Endodermal cell (in vitro differentiated cells): ENCODE results near the gene DNAAF9. TPM values are rescaled to one million over a fixed set of nuclear protein-coding genes. Genes with fewer than 3 reads are reported as not detected.
A peak's percentile ranks its signal among the peaks of the same experiment; 100 is the strongest.

Experiments
- DNase-seq: peaks from one replicate; pipeline ENCODE4 v3.0.0-alpha.2; 2017
- H3K27ac ChIP-seq: 2 replicates; pipeline ENCODE4 v1.5.1; 2013; ENCODE audit warnings: mild to moderate bottlenecking, low read depth, low read length, moderate library complexity
- H3K27me3 ChIP-seq: 2 replicates; pipeline ENCODE4 v1.6.1; 2013; ENCODE audit warnings: mild to moderate bottlenecking, low read length, moderate library complexity; ENCODE audit not compliant: insufficient read depth, control insufficient read depth, poor library complexity, severe bottlenecking
- H3K36me3 ChIP-seq: 2 replicates; pipeline ENCODE4 v1.7.0; 2013; ENCODE audit warnings: mild to moderate bottlenecking, low read length, moderate library complexity; ENCODE audit not compliant: control insufficient read depth, insufficient read depth
- H3K4me1 ChIP-seq: one replicate; pipeline ENCODE4 v1.7.0; 2013; ENCODE audit warnings: low read length; ENCODE audit not compliant: control insufficient read depth, insufficient read depth
- H3K4me3 ChIP-seq: 2 replicates; pipeline ENCODE4 v1.5.1; 2013; ENCODE audit warnings: mild to moderate bottlenecking, low read length, moderate library complexity
- H3K9ac ChIP-seq: 2 replicates; pipeline ENCODE4 v1.6.1; 2013; ENCODE audit warnings: mild to moderate bottlenecking, low read length, moderate library complexity; ENCODE audit not compliant: poor library complexity, severe bottlenecking; ENCODE audit errors: extremely low read depth
- H3K9me3 ChIP-seq: 2 replicates; pipeline ENCODE4 v1.6.1; 2013; ENCODE audit warnings: mild to moderate bottlenecking, low read length, moderate library complexity; ENCODE audit not compliant: control insufficient read depth
- H3K27ac Mint-ChIP-seq: 2 replicates; pipeline ENCODE4 v1.8.0; 2020; ENCODE audit warnings: mixed read lengths
- H3K27me3 Mint-ChIP-seq: 2 replicates; pipeline ENCODE4 v1.8.0; 2021; ENCODE audit warnings: mild to moderate bottlenecking, mixed read lengths; ENCODE audit not compliant: insufficient read depth
- H3K36me3 Mint-ChIP-seq: 2 replicates; pipeline ENCODE4 v1.8.0; 2020; ENCODE audit warnings: low read depth, mixed read lengths
- H3K4me1 Mint-ChIP-seq: 2 replicates; pipeline ENCODE4 v1.8.0; 2020; ENCODE audit warnings: mixed read lengths
- H3K4me3 Mint-ChIP-seq: 2 replicates; pipeline ENCODE4 v1.8.0; 2020; ENCODE audit warnings: mild to moderate bottlenecking, moderate library complexity, mixed read lengths
- H3K9me3 Mint-ChIP-seq: 2 replicates; pipeline ENCODE4 v1.8.0; 2020; ENCODE audit warnings: mild to moderate bottlenecking, mixed read lengths
- CTCF ChIP-seq: fragments of 200-600 bp; sonication (generic); conservative IDR thresholded peaks from 2 replicates; pipeline ENCODE4 v1.5.0; 2021; ENCODE audit warnings: antibody characterized with exemption, mild to moderate bottlenecking
- WGBS, 2 experiments: methylation state at CpG; one replicate each; pipeline versions ENCODE4 v1.1.5 to v1.1.7; 2013; ENCODE audit warnings: missing lambda C conversion rate in 2 of 2, mixed read lengths in 1 of 2; ENCODE audit not compliant: insufficient coverage in 1 of 2, insufficient read length in 1 of 2; 5-methylcytosine and 5-hydroxymethylcytosine counted together
- total RNA-seq, 2 donors: library from RNA; stranded (reverse); fragmentation: NEBNext Ultra II Directional in 1 of 2; extraction: Animal tissue kit (Norgen Biotek cat#: 25700) in 1 of 2; gene quantifications; 2 replicates in 1 of 2; 3 replicates in 1 of 2; pipeline ENCODE4 v1.2.1, GENCODE V29; 2021

DNAAF9 gene
- total RNA-seq, 2 donors from 2014 or later, result 9.6 to 12.1 TPM

DNA sequence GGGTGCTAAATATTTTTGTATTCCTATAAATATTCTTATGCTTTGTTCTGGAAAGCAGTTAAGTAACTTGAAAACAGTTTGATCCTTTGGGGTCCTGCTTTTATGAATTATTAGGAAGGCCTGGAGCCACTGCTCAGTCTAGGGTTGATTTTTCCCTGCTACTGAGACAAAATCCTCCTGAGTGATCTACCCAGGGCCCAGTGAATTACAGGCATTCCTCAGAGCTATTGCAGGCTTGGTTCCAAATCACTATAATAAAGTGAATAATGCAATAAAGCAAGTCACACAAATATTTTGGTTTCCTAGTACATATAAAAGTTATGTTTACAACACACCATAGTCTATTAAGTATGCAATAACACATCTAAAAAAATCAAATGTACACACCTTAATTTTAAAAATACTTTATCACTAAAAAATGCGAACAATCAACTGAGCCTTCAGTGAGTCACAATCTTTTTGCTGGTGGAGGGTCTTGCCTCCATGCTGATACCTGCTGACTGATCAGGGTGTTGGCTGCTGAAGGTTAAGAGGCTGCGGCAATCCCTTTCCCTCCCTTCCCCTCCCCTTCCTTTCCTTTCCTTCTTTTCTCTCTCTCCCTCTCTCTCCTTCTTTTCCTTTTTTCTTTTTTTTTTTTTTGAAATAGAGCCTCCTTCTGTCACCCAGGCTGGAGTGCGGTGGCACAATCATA lies 43.0 kb downstream of the DNAAF9 start:
- H3K9me3 Mint-ChIP-seq, result no peaks in the 10 kb centered on the region
- no peak overlapping the region for H3K4me3 ChIP-seq
- no peak overlapping the region for H3K27ac ChIP-seq
- H3K9me3 ChIP-seq, result no peaks in the 10 kb centered on the region
- H3K4me3 Mint-ChIP-seq, result no peak overlapping the region
- H3K4me1 ChIP-seq, result no peaks in the 10 kb centered on the region
- peaks cover 17% of the 10 kb centered on the region for H3K36me3 Mint-ChIP-seq
- no peaks in the 10 kb centered on the region for H3K27me3 ChIP-seq
- H3K36me3 ChIP-seq, result peaks cover 15% of the 10 kb centered on the region
- TF ChIP-seq CTCF, result no peak
- H3K27ac Mint-ChIP-seq, result no peak overlapping the region
- WGBS, 2 experiments, result 99 to 100% methylated on average over 2 to 3 of the region's 3 CpGs
- no peak overlapping the region for H3K9ac ChIP-seq
- no peak for DNase-seq
- peaks cover 6% of the 10 kb centered on the region for H3K4me1 Mint-ChIP-seq
- H3K27me3 Mint-ChIP-seq, result no peaks in the 10 kb centered on the region

DNA sequence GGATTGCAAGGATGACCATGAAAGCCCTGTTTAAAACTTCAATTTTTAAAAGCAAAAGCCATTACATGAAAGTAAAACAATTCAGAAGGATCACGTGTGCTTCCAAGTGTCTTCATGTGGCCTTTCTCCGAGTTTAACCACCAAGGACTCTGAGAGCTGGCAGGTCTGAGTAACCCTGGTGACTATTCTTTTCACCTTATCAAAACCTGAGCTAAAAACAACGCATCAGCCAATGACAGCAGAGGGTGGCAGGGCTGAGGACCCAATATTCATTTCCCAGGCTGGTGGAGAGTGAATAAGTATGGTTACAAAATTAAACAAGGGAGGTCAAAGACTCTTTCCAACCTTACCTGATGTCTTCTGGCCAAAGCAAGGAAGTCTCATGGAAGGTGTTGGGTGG lies 46.7 kb downstream of the DNAAF9 start:
- no peaks in the 10 kb centered on the region for H3K9me3 Mint-ChIP-seq
- no peaks in the 10 kb centered on the region for H3K27me3 Mint-ChIP-seq
- Histone ChIP-seq H3K27ac (no peak overlapping the region), H3K27me3 (no peaks in the 10 kb centered on the region), H3K9ac (no peak overlapping the region), H3K4me1 (no peaks in the 10 kb centered on the region), H3K9me3 (no peaks in the 10 kb centered on the region), H3K36me3 (peaks cover 10% of the 10 kb centered on the region), H3K4me3 (no peak overlapping the region)
- H3K27ac Mint-ChIP-seq, result peak overlapping the region; percentile 2
- no peak for TF ChIP-seq CTCF
- H3K4me3 Mint-ChIP-seq, result no peak overlapping the region
- 88 to 92% methylated on average over 3 of the region's 3 CpGs for WGBS, 2 experiments
- peaks cover 16% of the 10 kb centered on the region for H3K4me1 Mint-ChIP-seq
- peaks cover 12% of the 10 kb centered on the region for H3K36me3 Mint-ChIP-seq
- DNase-seq, result no peak

GRCh38 chr20:3358676-3359340 lies 48.7 kb downstream of the DNAAF9 start:
- H3K27ac ChIP-seq, result no peak overlapping the region
- WGBS, 2 experiments, result 82 to 90% methylated on average over 5 of the region's 5 CpGs
- Mint-ChIP-seq H3K27ac (peak overlapping the region; percentile 33), H3K27me3 (no peaks in the 10 kb centered on the region), H3K36me3 (peaks cover 11% of the 10 kb centered on the region), H3K9me3 (no peaks in the 10 kb centered on the region), H3K4me3 (no peak overlapping the region), H3K4me1 (peaks cover 16% of the 10 kb centered on the region)
- peak overlapping the region; percentile 12 for H3K4me3 ChIP-seq
- no peaks in the 10 kb centered on the region for H3K9me3 ChIP-seq
- no peak for DNase-seq
- H3K27me3 ChIP-seq, result no peaks in the 10 kb centered on the region
- peaks cover 9% of the 10 kb centered on the region for H3K36me3 ChIP-seq
- no peaks in the 10 kb centered on the region for H3K4me1 ChIP-seq
- TF ChIP-seq CTCF, result peak; percentile 47
- no peak overlapping the region for H3K9ac ChIP-seq

Other genes starting within 250 kb of the DNAAF9 start
- gene FASTKD5, start 247.8 kb downstream of the DNAAF9 start, total RNA-seq, result 10 to 100 TPM; 13.9 to 20.0 TPM
- 10 to 100 TPM in 1 of 2 donors, 1 to 10 TPM in 1; 5.3 to 10.8 TPM for gene UBOX5, start 247.8 kb downstream of the DNAAF9 start, total RNA-seq
- gene LZTS3, start 234.1 kb downstream of the DNAAF9 start, total RNA-seq, result 10 to 100 TPM; 26.8 to 27.7 TPM
- gene DDRGK1, start 203.0 kb downstream of the DNAAF9 start, total RNA-seq, result 10 to 100 TPM; 55.0 to 59.3 TPM
- gene ITPA, start 198.2 kb downstream of the DNAAF9 start, total RNA-seq, result 10 to 100 TPM; 50.8 to 53.6 TPM
- 10 to 100 TPM in 1 of 2 donors, 1 to 10 TPM in 1; 3.8 to 12.4 TPM for gene SLC4A11, start 168.5 kb downstream of the DNAAF9 start, total RNA-seq
- gene ATRN, start 63.3 kb upstream of the DNAAF9 start, total RNA-seq, result 10 to 100 TPM; 27.4 to 31.2 TPM